HG03095 (cell line): ENCODE results near the gene VMAC.
"Not testable (repeated sequence)": the region's sequence is repeated elsewhere in the genome, so short reads cannot be mapped to it uniquely, and the experiment has no call there.

ENCODE experiments used
- ATAC-seq: cut with Tn5 transposase; IDR thresholded peaks from one replicate; pipeline ENCODE4 v1.9.1; 2021; ENCODE audit warnings: moderate library complexity; ENCODE audit not compliant: unreplicated experiment

The VMAC gene

GRCh38 chr19:5883157-5883873, 21.4 kb upstream of the VMAC start:
- not testable (repeated sequence) for ATAC-seq

- ATAC-seq: not testable (repeated sequence)
Observed at GRCh38 chr19:5884065-5884811, 20.4 kb upstream of the VMAC start.

- ATAC-seq: no peak
Observed at GRCh38 chr19:5889288-5889971, 15.2 kb upstream of the VMAC start.

GRCh38 chr19:5890099-5890498, 14.6 kb upstream of the VMAC start:
- no peak for ATAC-seq

DNA sequence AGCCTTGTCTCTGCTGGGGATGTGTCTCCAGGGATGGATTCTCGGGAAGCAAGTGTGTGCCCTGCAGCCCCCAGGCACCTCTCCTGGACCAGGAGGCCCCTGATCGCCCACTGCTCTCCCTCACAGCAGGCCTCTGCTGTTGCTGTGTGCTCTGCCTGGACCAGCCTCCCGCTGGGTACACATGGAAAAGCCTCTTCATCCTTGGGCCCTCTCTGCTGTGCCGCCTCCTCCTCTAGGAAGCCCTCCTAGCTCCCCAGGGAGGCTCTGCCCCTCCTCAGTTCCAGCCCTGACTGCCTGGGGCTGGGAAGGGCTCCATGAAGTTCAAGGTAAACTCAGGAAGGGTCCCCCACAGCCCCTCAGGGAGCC, 13.1 kb upstream of the VMAC start:
- ATAC-seq: no peak

DNA sequence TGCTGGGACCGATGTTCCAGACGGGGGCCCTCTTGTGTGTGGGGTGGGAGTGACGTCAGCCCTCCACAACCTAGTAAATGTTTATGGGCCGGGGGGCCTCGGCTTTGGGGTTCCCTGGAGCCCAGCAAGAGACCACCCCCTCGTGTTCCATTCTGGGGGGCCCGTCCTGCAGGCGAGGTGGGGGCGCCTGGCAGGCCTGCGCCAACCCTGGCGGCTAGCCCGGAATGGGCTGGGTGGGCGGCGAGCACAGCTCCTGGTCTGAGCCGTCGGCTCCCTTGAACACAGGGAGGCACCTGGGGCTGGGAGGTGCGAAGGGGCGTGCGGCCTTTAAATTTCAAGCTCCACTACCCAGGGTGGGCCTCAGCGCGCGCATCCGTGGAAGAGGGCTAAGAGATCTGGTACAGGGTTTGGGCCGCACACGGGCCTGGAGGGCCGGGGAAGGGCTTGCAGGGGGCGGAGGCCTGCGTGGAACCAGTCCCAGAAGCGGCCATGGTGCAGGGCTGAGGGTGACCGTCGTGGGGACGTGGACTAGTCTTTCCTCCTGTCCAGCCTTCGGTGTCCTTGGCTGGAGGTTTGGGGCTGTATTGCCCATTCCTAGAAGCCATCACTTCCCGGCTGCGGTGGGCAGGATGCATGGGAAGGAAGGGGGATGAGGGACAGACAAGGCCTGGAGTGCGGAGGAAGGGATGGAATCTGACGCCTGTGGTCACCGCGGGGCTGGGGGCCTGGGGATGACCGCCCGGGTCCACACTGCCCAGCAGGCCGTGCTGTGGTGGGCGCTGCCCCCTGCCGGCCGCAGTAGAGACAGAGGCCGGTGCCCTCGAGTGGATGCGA, 12.5 kb upstream of the VMAC start:
- no peak for ATAC-seq

DNA sequence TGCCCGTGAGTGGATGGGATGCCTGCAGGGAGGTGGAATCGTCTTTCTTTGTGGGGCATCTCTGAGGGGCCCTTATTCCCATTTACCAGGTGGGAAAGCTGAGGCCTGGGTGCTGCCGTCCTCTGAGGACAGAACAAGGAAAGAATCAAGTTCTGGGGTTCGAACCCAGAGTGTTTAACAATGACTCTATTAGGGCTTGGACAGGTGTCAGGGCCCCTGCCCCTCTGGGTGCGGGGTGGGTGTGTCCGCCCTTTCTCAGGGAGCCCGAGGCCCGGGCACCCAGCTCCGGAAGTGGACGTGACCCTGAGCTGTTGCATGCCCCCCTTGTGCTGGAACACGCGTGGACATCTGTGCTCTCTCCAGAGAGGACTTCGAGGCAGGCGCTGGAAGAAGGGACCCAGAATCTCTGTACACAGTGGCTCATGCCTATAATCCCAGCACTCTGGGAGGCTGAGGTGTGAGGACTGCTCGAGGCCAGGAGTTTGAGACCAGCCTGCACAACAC, 11.8 kb upstream of the VMAC start:
- ATAC-seq: no peak

DNA sequence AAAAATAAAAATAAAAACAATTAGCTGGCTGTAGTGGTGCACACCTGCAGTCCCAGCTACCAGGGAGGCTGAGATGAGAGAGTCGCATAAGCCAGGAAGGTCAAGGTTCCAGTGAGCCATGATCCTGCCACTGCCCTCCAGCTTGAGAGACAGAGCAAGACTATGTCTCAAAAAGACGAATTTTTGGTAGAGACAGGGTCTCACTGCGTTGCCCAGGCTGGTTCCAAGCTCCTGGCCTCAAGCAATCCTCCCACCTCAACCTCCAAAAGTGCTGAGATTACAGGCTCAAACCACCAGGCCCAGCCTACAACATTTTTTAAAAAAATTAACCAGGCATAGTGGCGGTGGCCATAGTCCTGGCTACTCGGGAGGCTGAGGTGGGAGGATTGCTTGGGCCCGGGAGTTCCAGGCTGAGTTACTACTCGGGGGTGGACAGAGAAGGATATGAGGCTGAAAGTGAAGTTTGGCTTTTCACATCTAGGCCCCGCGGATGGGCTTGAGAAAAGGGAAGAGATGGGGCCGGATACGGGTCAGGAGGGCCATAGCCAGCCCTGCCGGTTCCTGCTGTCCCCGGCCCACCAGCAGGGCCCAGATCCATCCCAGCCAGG, 11.3 kb upstream of the VMAC start:
- no peak for ATAC-seq

- no peak for ATAC-seq
Observed at GRCh38 chr19:5893907-5894703, 10.6 kb upstream of the VMAC start.

DNA sequence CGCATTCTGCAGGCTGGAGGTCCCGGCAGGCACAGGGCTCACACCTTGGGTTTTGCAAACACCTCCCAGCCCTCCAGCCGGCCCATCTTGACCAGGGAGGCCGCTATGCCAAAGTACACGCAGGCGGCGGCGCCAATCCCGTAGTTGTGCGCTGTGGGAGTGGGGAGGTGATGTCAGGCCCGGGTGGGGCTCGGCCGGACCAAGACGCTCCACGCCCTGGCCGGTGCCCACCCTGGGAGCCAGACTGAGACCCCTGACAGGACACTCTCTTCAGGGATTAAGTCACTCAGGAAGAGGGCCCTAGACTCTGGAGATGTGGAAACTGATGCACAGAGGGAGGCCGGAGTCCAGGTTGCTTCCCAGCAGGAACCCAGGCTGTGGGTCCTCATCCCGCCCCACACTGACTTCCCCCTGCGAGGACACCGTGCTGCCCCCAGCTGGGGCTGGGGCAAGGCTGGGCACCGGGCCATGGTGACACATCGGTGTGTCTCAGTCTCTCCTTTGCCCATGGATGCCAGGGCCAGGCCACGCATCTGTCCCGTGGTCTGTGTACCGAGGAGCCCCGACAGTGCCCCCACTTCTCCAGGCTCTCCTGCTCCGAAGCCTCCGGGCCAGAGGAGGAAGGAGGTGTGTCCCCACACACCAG, 9.8 kb upstream of the VMAC start:
- no peak for ATAC-seq

- ATAC-seq: no peak
Observed at GRCh38 chr19:5895409-5895808, 9.3 kb upstream of the VMAC start.

DNA sequence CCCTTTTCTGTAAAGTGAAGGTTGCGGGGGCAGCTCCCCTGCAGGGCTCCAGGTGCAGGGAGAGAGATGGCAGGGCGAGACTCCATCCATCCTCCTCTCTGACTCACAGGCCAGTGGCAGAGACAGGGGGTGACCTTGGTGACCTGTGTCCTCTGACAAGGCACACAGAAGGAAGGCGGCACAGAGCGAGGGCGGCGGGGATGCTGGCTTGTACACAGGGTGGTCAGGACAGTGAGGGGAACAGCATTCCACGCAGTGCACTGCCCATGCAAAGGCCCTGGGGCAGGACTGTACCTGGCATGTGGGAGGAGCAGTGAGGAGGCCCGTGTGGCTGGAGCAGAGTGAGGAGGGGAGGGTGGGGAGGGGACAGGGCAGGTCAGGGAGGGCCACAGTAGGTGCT, 8.8 kb upstream of the VMAC start:
- no peak for ATAC-seq

DNA sequence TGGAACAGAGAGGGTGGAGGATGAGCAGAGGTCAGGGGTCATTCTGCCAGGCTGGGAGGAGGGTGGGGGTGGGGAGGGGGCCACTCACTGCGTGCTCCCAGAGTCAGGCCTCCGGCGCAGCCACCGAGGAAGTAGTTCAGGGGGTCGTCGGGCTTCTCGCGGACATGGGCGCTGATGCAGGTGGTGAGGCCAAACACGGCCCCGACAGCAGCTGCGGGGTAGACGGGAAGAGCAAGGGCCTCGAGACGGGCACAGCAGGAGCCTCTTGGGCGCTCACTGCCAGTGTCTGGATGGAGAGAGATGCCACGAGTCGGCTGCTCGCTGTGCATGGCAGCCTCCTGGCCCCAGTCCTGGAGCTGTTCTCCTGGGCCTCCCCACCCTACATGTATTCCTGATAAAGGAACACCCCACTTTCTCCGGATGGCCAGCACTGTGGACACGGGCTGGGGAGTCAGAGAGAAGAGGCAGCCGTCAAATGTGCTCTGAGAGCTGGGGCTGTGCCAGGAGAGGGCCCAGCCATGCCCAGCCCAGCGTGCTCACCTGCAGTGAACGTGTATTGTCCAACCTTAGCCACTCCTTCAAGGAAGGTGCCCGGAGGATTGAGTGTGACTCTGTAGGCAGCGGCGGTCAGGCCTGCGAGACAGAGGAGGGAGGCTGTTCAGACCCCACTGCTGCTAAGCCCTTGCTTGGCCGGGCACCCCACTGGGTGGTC, 8.2 kb upstream of the VMAC start:
- ATAC-seq: no peak

GRCh38 chr19:5897189-5897969, 7.3 kb upstream of the VMAC start:
- ATAC-seq: no peak

GRCh38 chr19:5899728-5900526, 4.7 kb upstream of the VMAC start:
- no peak for ATAC-seq

GRCh38 chr19:5900976-5901375, 3.7 kb upstream of the VMAC start:
- no peak for ATAC-seq

- ATAC-seq: no peak
Observed at GRCh38 chr19:5903056-5903623, 1.5 kb upstream of the VMAC start.
